Adrenal gland (tissue), 5 donors: ENCODE measurements around the gene IMPG1.

Source experiments
- CTCF ChIP-seq, 6 experiments: fragments of 450-650 bp in 4 of 6; fragments of 200-600 bp in 2 of 6; sonication (generic) in 1 of 6; IDR thresholded peaks; 1 replicate in 5 of 6; 2 replicates in 1 of 6; pipeline versions ENCODE4 v1.5.1 to v1.8.0; 2016 to 2021; ENCODE audit warnings: antibody characterized with exemption in 6 of 6, mild to moderate bottlenecking in 2 of 6, moderate library complexity in 1 of 6
- POLR2A ChIP-seq, 2 donors: fragments of 450-650 bp; IDR thresholded peaks; one replicate each; pipeline ENCODE4 v1.6.1; 2017; ENCODE audit warnings: antibody characterized with exemption in 2 of 2, mild to moderate bottlenecking in 2 of 2, moderate library complexity in 1 of 2
- donor health status: DM: no; HTN: no; CAD: no.

- TF ChIP-seq CTCF (IDR thresholded peaks at IDR 0.05) (no peak), POLR2A (IDR thresholded peaks at IDR 0.05) (no peak)
These were observed 187.6 kb downstream of the IMPG1 start for GRCh38 chr6:75884822-75885221.
